GM23338 (cell line): Measurements from ENCODE around the gene ARID1B. TPM values are rescaled to one million over a fixed set of nuclear protein-coding genes. Genes with fewer than 3 reads are reported as not detected.

Experiments
- ATAC-seq: fragments of 200-7000 bp; cut with Tn5 transposase; 3 replicates; pipeline ENCODE4 v1.9.1; 2020
- DNase-seq: peaks from one replicate; pipeline ENCODE4 v3.0.0-alpha.2; 2015; ENCODE audit warnings: low spot score
- H2AFZ ChIP-seq: fragments of 200-600 bp; sonication (generic); 2 replicates; pipeline ENCODE4 v1.8.0; 2016; ENCODE audit warnings: antibody characterized with exemption, mild to moderate bottlenecking, moderate library complexity
- H3F3A ChIP-seq: fragments of 200-600 bp; sonication (generic); replicated peaks from 2 replicates; pipeline ENCODE4 v1.8.0; 2017; ENCODE audit warnings: antibody characterized with exemption, mixed run types, low read depth
- H3K27ac ChIP-seq: fragments of 200-600 bp; sonication (generic); 2 replicates; pipeline ENCODE4 v1.6.1; 2016; ENCODE audit warnings: low read depth
- H3K27me3 ChIP-seq: fragments of 200-600 bp; sonication (generic); 2 replicates; pipeline ENCODE4 v1.8.0; 2016; ENCODE audit warnings: mild to moderate bottlenecking, mixed run types, moderate library complexity; ENCODE audit not compliant: insufficient read depth
- H3K36me3 ChIP-seq: fragments of 200-600 bp; sonication (generic); 2 replicates; pipeline ENCODE4 v1.8.0; 2016; ENCODE audit warnings: mild to moderate bottlenecking; ENCODE audit not compliant: insufficient read depth
- H3K4me1 ChIP-seq: fragments of 200-600 bp; sonication (generic); 2 replicates; pipeline ENCODE4 v1.8.0; 2016; ENCODE audit warnings: mild to moderate bottlenecking, moderate library complexity; ENCODE audit not compliant: insufficient read depth
- H3K4me2 ChIP-seq: fragments of 200-600 bp; sonication (generic); 2 replicates; pipeline ENCODE4 v1.7.1; 2017; ENCODE audit warnings: mixed run types
- H3K4me3 ChIP-seq: fragments of 200-600 bp; sonication (generic); 2 replicates; pipeline ENCODE4 v1.6.1; 2016; ENCODE audit warnings: mixed run types
- H3K79me2 ChIP-seq: fragments of 200-600 bp; sonication (generic); replicated peaks from 2 replicates; pipeline ENCODE4 v1.8.0; 2017; ENCODE audit warnings: mild to moderate bottlenecking; ENCODE audit not compliant: insufficient read depth
- H3K9me2 ChIP-seq: fragments of 200-600 bp; sonication (generic); 2 replicates; pipeline ENCODE4 v1.8.0; 2017; ENCODE audit not compliant: insufficient read depth
- H4K20me1 ChIP-seq: fragments of 200-600 bp; sonication (generic); replicated peaks from 2 replicates; pipeline ENCODE4 v1.8.0; 2017; ENCODE audit warnings: mild to moderate bottlenecking; ENCODE audit not compliant: insufficient read depth
- H3K27ac Mint-ChIP-seq: 2 replicates; pipeline ENCODE4 v1.8.0; 2020; ENCODE audit warnings: inconsistent platforms, mild to moderate bottlenecking, moderate library complexity, mixed read lengths
- H3K27me3 Mint-ChIP-seq: 3 replicates; pipeline ENCODE4 v1.8.0; 2022; ENCODE audit warnings: low read depth, mild to moderate bottlenecking, moderate library complexity, mixed read lengths, inconsistent platforms; ENCODE audit not compliant: insufficient read depth, poor library complexity
- H3K36me3 Mint-ChIP-seq: 3 replicates; pipeline ENCODE4 v1.8.0; 2021; ENCODE audit warnings: low read depth, mild to moderate bottlenecking, inconsistent platforms, moderate library complexity, mixed read lengths
- H3K4me1 Mint-ChIP-seq: 3 replicates; pipeline ENCODE4 v1.8.0; 2020; ENCODE audit warnings: mild to moderate bottlenecking, inconsistent platforms, mixed read lengths
- H3K4me3 Mint-ChIP-seq: 3 replicates; pipeline ENCODE4 v1.8.0; 2021; ENCODE audit warnings: moderate library complexity, mild to moderate bottlenecking, inconsistent platforms, mixed read lengths
- H3K9me3 Mint-ChIP-seq: 3 replicates; pipeline ENCODE4 v1.8.0; 2020; ENCODE audit warnings: moderate library complexity, mild to moderate bottlenecking, inconsistent platforms, mixed read lengths
- CREB1 ChIP-seq: fragments of 250-450 bp; sonication (Bioruptor Pico); IDR thresholded peaks from 2 replicates; pipeline ENCODE4 v1.5.0; 2020; ENCODE audit warnings: low read depth, mild to moderate bottlenecking, moderate library complexity
- ETS1 ChIP-seq: IDR thresholded peaks from 2 replicates; pipeline ENCODE4 v1.6.1; 2016; ENCODE audit warnings: antibody characterized with exemption
- EZH2 ChIP-seq: fragments of 200-600 bp; sonication (generic); IDR thresholded peaks from one replicate; pipeline ENCODE4 v1.8.0; 2017; ENCODE audit warnings: antibody characterized with exemption, mild to moderate bottlenecking, low read depth; ENCODE audit not compliant: unreplicated experiment
- EZH2phosphoT487 ChIP-seq: fragments of 200-600 bp; sonication (generic); IDR thresholded peaks from one replicate; pipeline ENCODE4 v1.8.1; 2018; ENCODE audit warnings: antibody characterized with exemption; ENCODE audit not compliant: unreplicated experiment
- JUNB ChIP-seq: IDR thresholded peaks from one replicate; pipeline ENCODE4 v1.6.1; 2016; ENCODE audit warnings: antibody characterized with exemption; ENCODE audit not compliant: unreplicated experiment
- NANOG ChIP-seq: IDR thresholded peaks from 2 replicates; pipeline ENCODE4 v1.6.1; 2016; ENCODE audit warnings: antibody characterized with exemption, borderline replicate concordance
- POLR2AphosphoS5 ChIP-seq: IDR thresholded peaks from 2 replicates; pipeline ENCODE4 v1.6.1; 2016; ENCODE audit warnings: antibody characterized with exemption, low read depth
- REST ChIP-seq: IDR thresholded peaks from one replicate; pipeline ENCODE4 v1.6.1; 2018; ENCODE audit warnings: antibody characterized with exemption; ENCODE audit not compliant: unreplicated experiment
- STAT1 ChIP-seq: IDR thresholded peaks from one replicate; pipeline ENCODE4 v1.6.1; 2016; ENCODE audit warnings: antibody characterized with exemption; ENCODE audit not compliant: unreplicated experiment
- ZNF114 ChIP-seq: fragments of 250-450 bp; sonication (Bioruptor Pico); IDR thresholded peaks from 2 replicates; pipeline ENCODE4 v1.5.0; 2020; ENCODE audit warnings: mild to moderate bottlenecking, moderate library complexity
- ZNF331 ChIP-seq: fragments of 250-450 bp; sonication (Bioruptor Pico); IDR thresholded peaks from 2 replicates; pipeline ENCODE4 v1.5.0; 2020; ENCODE audit warnings: low read depth, mild to moderate bottlenecking, moderate library complexity
- ZNF462 ChIP-seq: fragments of 250-450 bp; sonication (Bioruptor Pico); IDR thresholded peaks from 2 replicates; pipeline ENCODE4 v1.5.0; 2020; ENCODE audit warnings: mild to moderate bottlenecking, moderate library complexity
- polyA plus RNA-seq: library from polyadenylated mRNA; unstranded; fragments of >200 nt; fragmentation: Nextera tagmentation; extraction: Ambion mirVana; gene quantifications from 2 replicates; pipeline ENCODE4 v1.2.1, GENCODE V29; 2016
- total RNA-seq: library from RNA; depleted of rRNA; stranded (reverse); fragments of >200 nt; shearing (Covaris generic); gene quantifications from 2 replicates; pipeline ENCODE4 v1.2.3, GENCODE V29; 2014

The ARID1B gene
- total and polyA plus RNA-seq, 2 experiments from 2014 or later = 59.3 to 72.2 TPM

DNA sequence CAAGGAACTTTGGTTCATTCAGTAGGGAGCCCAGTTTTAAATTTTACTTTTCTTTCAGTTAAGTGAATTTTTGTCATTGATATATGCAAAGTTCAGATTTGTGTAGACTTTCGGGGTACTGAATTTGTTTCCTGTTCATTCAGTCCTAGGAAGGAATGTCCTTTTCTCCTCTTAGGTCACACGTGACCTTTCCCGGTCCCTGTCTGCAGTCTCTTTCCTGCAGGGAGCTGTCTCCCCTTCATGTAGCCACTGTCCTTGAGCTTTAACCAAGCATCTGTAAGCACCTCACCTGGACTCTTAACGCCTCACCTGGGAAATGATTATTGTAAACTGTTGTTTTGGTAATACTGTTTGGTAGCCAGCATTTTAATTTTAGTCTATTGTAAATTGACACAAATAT lies 190.7 kb downstream of the ARID1B start:
- Histone ChIP-seq H3F3A (no peaks in the 10 kb centered on the region), H4K20me1 (no peaks in the 10 kb centered on the region), H3K27me3 (no peaks in the 10 kb centered on the region), H3K4me1 (peaks cover 61% of the 10 kb centered on the region), H3K36me3 (no peaks in the 10 kb centered on the region), H3K27ac (no peak overlapping the region), H3K4me2 (peak overlapping the region; percentile 62), H2AFZ (no peak overlapping the region), H3K79me2 (peaks cover 100% of the 10 kb centered on the region), H3K4me3 (no peak overlapping the region), H3K9me2 (no peaks in the 10 kb centered on the region)
- peaks cover 72% of the 10 kb centered on the region for H3K4me1 Mint-ChIP-seq
- ATAC-seq (peak; percentile 44), DNase-seq (peak; percentile 38)
- TF ChIP-seq EZH2phosphoT487 (no peak), JUNB (no peak), ZNF462 (no peak), STAT1 (no peak), ETS1 (no peak), EZH2 (no peak), CREB1 (CRISPR knock-in tag) (no peak), REST (no peak), ZNF114 (CRISPR knock-in tag) (no peak), NANOG (no peak), POLR2AphosphoS5 (no peak), ZNF331 (CRISPR knock-in tag) (no peak)
- H3K4me3 Mint-ChIP-seq = no peak overlapping the region
- peaks cover 7% of the 10 kb centered on the region for H3K27me3 Mint-ChIP-seq
- H3K9me3 Mint-ChIP-seq = no peaks in the 10 kb centered on the region
- no peaks in the 10 kb centered on the region for H3K36me3 Mint-ChIP-seq
- no peak overlapping the region for H3K27ac Mint-ChIP-seq
